Mucosa of descending colon (tissue), 3 donors: Measurements from ENCODE around the gene MTMR3. TPM values are rescaled to one million over a fixed set of nuclear protein-coding genes. Genes with fewer than 3 reads are reported as not detected.

Source experiments
- ATAC-seq: fragments of 200-7000 bp; cut with Tn5 transposase; one replicate; pipeline ENCODE4 v1.9.1; 2020; ENCODE audit warnings: mild to moderate bottlenecking, moderate library complexity
- DNase-seq, 3 donors: peaks; one replicate each; pipeline ENCODE4 v3.0.0-alpha.2; 2020
- H3K36me3 ChIP-seq: fragments of 200-600 bp; one replicate; pipeline ENCODE4 v1.8.0; 2021; ENCODE audit warnings: low read depth, mild to moderate bottlenecking
- H3K4me1 ChIP-seq: fragments of 200-600 bp; one replicate; pipeline ENCODE4 v1.8.0; 2021; ENCODE audit warnings: low read depth, mild to moderate bottlenecking
- H3K4me3 ChIP-seq: fragments of 200-600 bp; one replicate; pipeline ENCODE4 v1.8.0; 2021; ENCODE audit warnings: mild to moderate bottlenecking
- H3K9me3 ChIP-seq: fragments of 200-600 bp; one replicate; pipeline ENCODE4 v1.8.0; 2021; ENCODE audit warnings: mild to moderate bottlenecking
- intact Hi-C, 2 donors: fragments of 100-400 bp; cut with DNase I in 1 of 2; cut with micrococcal nuclease in 1 of 2; formaldehyde crosslinking; loops; one replicate each; pipeline versions ENCODE4 v1.11.0 to v1.11.1; 2022; cut with DNase I, micrococcal nuclease
- total RNA-seq, 3 donors: library from RNA; stranded (reverse); fragmentation: NEBNext Ultra II Directional in 2 of 3; extraction: Animal tissue kit (Norgen Biotek cat#: 25700) in 2 of 3; gene quantifications; one replicate each; pipeline versions ENCODE4 v1.2.1 to v1.2.4, GENCODE V29; 2021 to 2023
- TF ChIP-seq, protein P1 (sequence below): fragments of 200-600 bp; IDR thresholded peaks from one replicate; pipeline ENCODE4 v1.8.0; 2022; ENCODE audit warnings: antibody characterized with exemption, mild to moderate bottlenecking
- donor health status: DM: no; HTN: no; CAD: no; lungs with moderate emphysema.
- donor health status: DM: no; HTN: no; CAD: no.
- donor health status: DM: no; HTN: yes; CAD: no.

MTMR3 gene
- total RNA-seq, 3 donors from 2014 or later, result 47.7 to 59.8 (median 54.4) TPM

DNA sequence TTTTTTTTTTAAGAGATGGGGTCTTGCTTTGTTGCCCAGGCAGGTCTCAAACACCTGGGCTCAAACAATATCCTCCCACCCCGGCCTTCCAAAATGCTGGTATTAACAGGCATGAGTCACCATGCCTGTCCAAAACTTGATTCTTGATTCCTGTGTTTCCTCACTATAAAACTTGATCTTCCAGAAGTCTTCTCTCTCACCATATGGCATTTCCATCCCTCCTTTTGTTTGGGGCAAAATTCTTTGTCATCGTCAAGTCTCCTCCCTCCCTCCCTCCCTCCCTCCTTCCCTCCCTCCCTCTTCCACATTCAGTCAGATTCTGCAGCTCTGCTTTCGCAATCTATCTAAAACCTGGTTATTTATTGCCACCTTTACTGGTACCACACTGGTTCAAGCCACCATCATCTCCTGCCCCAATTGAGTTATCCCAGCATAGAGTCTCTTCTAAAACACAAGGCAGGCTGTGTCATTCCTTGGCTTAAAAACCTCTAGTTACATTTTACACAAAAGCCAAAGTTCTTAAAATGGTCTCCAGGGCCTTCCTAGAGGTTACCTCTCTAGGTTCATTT is 132.3 kb downstream of the MTMR3 start:
- no peak for DNase-seq
- Histone ChIP-seq H3K4me1 (no peaks in the 10 kb centered on the region), H3K36me3 (peaks cover 4% of the 10 kb centered on the region), H3K4me3 (no peak overlapping the region), H3K9me3 (no peaks in the 10 kb centered on the region)
- intact Hi-C loops, result no loop called here
- TF ChIP-seq, protein P1, sequence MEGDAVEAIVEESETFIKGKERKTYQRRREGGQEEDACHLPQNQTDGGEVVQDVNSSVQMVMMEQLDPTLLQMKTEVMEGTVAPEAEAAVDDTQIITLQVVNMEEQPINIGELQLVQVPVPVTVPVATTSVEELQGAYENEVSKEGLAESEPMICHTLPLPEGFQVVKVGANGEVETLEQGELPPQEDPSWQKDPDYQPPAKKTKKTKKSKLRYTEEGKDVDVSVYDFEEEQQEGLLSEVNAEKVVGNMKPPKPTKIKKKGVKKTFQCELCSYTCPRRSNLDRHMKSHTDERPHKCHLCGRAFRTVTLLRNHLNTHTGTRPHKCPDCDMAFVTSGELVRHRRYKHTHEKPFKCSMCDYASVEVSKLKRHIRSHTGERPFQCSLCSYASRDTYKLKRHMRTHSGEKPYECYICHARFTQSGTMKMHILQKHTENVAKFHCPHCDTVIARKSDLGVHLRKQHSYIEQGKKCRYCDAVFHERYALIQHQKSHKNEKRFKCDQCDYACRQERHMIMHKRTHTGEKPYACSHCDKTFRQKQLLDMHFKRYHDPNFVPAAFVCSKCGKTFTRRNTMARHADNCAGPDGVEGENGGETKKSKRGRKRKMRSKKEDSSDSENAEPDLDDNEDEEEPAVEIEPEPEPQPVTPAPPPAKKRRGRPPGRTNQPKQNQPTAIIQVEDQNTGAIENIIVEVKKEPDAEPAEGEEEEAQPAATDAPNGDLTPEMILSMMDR, result no peak
- no peak for ATAC-seq

DNA sequence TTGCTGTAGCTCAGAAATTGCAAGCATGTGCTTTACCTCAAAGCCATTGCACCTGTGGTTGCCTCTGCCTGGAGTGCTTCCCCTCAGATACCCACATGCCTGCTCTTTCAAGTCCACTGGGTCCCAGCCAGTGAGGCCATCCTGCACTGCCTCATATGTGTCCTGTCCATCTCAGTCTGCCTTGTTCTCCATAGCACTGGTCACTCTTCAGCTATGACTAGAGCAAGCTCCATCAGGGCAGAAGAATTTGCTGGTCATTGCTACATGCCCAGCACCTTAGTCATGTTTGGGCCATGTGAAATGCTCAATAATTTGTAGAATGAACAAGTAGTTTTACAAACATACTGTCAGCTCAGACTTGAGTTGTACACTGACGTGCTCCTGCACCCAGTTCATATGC is 132.9 kb downstream of the MTMR3 start:
- H3K36me3 ChIP-seq, result peaks cover 4% of the 10 kb centered on the region
- intact Hi-C loops, result no loop called here
- H3K4me1 ChIP-seq, result no peaks in the 10 kb centered on the region
- ATAC-seq (no peak), DNase-seq (no peak)
- H3K4me3 ChIP-seq, result no peak overlapping the region
- TF ChIP-seq, protein P1, result no peak
- H3K9me3 ChIP-seq, result no peaks in the 10 kb centered on the region

DNA sequence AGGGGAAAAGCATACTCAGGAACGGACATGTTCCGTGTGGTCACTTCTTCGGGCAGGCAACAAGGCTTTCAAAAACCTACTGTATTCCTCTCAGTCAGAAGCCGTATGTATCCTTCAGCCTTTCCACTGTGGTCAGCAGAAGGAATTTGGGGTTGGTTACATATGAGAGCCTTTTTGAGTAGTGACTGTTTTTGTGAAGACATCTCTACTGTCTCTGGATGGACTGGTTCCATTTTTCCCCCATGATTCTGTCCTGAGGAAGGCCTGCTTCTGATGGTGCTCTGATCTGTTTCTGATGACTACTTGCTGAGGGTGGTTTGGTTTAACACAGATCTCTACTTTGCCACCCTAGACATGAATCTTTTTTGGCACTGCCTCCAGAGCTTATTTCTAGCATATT is 133.6 kb downstream of the MTMR3 start:
- no peak for DNase-seq
- peaks cover 5% of the 10 kb centered on the region for H3K36me3 ChIP-seq
- H3K4me1 ChIP-seq, result no peaks in the 10 kb centered on the region
- intact Hi-C loops, result no loop called here
- no peaks in the 10 kb centered on the region for H3K9me3 ChIP-seq
- ATAC-seq, result no peak
- TF ChIP-seq, protein P1, result no peak
- H3K4me3 ChIP-seq, result no peak overlapping the region

DNA sequence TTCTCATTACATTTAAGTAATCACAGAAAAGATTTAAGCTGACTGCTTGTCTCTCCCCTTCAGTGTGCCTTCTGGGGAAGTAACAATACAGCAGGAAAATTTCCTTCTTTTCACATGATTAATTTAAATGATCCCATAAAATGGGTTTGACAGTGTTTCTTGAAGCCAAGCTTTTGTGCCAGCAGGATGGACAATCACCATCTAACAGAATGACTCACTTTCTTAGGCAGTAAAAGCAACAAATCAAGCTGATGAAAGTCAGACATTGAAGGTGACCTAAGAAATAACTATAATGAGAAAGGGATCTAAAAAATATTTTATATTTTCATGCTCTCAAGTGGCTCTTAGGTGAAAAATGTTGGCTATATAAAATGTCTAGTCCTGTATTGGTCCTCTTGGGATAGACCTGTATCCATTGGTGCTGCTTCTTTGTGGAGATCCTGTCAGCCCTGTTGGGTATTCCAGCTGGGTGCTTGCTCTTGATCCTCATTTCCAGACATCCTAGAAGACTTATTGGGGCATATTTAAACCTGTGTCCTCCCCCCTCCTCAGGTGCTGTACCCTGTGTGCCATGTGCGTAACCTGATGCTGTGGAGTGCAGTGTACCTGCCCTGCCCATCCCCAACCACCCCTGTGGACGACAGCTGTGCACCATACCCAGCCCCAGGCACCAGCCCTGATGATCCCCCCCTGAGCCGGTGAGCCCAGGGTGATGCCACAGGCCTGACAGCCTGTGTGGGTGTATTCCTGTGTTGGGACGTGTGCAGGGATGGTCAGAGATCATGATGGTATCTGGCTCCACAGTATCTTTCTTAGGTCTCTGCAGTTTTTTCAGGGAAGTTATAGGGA is 134.6 kb downstream of the MTMR3 start:
- Histone ChIP-seq H3K4me3 (no peak overlapping the region), H3K9me3 (no peaks in the 10 kb centered on the region), H3K36me3 (peaks cover 10% of the 10 kb centered on the region), H3K4me1 (no peaks in the 10 kb centered on the region)
- ATAC-seq, result peak; percentile 49
- intact Hi-C loops, result no loop called here
- no peak for DNase-seq
- TF ChIP-seq, protein P1, result no peak

DNA sequence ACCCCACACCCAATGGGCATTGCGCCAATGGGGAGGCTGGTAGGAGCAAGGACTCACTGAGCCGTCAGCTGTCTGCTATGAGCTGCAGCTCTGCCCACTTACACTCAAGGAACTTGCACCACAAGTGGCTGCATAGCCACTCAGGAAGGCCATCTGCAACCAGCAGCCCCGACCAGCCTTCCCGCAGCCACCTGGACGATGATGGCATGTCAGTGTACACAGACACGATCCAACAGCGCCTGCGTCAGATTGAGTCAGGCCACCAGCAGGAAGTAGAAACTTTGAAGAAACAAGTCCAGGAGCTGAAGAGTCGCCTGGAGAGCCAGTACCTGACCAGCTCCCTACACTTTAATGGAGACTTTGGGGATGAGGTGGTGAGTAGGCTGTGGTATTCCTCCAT is 137.5 kb downstream of the MTMR3 start:
- TF ChIP-seq, protein P1, result no peak
- no peaks in the 10 kb centered on the region for H3K9me3 ChIP-seq
- H3K36me3 ChIP-seq, result peaks cover 10% of the 10 kb centered on the region

More for the DNA sequence above, 137.5 kb downstream of the MTMR3 start:
- intact Hi-C loops, result no loop called here
- DNase-seq (no peak), ATAC-seq (no peak)
- no peak overlapping the region for H3K4me3 ChIP-seq
- no peaks in the 10 kb centered on the region for H3K4me1 ChIP-seq
